ENCODE results near the gene KCNJ12.
"Not testable (repeated sequence)": the region's sequence is repeated elsewhere in the genome, so short reads cannot be mapped to it uniquely, and the experiment has no call there.

Gene KCNJ12

DNA sequence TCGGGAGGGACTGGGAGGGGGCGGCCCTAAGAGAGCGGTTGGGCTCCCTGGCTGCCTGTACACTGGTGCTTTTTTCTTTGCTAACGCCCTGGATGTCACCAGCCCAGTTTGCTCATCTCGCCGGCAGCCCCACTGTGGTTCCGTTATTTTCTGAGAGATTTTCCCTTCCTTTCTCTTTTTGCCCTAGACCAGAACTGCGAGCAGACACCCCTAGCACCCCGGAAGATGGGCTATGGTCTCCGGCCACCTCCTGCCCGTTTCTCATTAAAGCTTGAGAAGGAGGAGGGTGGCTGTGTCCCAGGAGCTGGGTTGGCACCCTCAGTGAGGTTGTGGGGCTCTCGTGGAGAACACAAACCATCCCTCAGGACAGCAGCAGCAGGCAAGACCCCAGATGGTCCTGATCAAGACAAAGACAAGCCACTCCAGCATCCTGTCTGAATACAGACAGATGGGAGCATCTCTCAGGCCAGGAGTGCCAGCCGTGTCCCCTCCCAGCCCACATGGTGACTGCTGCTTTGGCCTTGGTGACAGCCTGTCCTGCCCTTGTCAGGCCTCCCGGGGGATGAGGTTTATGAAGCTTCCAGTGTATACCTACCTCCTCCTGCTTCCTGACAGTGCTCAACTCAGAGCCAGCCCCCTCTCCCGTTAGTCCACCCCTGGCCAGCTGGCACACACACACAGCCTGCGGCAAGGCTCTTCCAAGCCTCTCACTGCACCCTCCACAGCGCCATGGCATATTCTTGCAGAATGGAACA is 77.2 kb downstream of the KCNJ12 start:
- DNase-seq, result no peak

DNA sequence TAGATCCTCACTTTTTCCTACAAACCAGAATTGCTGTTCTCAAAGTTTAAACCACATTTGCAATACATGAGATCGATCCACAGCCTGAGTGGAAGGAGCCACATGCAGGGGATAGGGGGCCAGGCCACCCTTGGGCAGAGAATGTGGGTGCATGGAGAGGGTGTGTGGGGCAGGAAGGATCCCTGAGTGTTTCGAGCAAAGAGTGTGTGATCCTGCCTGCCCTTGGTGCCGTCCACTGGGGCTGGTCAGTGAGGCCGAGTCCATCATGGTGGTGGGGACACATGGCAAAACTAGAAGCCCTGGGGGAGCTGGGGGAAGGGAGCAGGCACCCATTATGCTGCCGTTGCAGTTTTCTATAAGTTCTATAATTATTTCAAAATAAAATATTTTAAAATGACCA is 77.8 kb downstream of the KCNJ12 start:
- DNase-seq, result not testable (repeated sequence)

- no peak for DNase-seq
Observed at GRCh38 chr17:21454441-21454840, 78.3 kb downstream of the KCNJ12 start.

DNA sequence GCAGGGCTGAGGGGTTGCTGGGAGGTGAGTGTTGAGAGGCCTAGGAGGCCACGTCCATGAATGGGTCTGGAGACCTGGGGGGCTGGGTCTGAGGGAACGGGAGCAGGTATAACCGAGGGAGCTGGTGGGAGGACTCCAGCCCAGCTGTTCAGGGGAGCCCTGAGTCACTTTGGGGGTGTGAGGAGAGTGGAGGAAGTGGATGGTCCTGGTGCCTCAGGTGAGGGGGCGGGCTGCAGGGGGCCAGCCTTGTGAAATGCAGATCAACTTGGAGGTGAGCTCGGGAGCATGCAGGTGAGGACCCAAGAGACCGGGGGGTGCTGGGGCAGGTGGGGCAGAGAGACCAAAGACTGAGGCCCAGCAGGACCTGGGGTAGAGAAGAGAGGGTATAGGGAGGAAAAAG is 79.6 kb downstream of the KCNJ12 start:
- DNase-seq, result no peak

DNA sequence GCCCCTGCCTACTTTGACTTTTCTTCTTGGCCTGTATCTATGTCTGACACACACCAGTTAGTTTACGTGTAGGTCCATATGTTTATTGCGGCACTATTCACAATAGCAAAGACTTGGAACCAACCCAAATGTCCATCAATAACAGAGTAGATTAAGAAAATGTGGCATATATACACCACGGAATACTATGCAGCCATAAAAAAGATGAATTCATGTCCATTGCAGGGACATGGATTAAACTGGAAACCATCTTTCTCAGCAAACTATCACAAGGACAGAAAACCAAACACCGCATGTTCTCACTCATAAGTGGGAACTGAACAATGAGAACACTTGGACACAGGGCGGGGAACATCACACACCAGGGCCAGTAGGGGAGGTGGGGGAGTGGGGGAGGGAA is 80.3 kb downstream of the KCNJ12 start:
- DNase-seq, result not testable (repeated sequence)

GRCh38 chr17:21457051-21458026 is 81.2 kb downstream of the KCNJ12 start:
- peak; percentile 75 to 86 (median 82) for DNase-seq

DNA sequence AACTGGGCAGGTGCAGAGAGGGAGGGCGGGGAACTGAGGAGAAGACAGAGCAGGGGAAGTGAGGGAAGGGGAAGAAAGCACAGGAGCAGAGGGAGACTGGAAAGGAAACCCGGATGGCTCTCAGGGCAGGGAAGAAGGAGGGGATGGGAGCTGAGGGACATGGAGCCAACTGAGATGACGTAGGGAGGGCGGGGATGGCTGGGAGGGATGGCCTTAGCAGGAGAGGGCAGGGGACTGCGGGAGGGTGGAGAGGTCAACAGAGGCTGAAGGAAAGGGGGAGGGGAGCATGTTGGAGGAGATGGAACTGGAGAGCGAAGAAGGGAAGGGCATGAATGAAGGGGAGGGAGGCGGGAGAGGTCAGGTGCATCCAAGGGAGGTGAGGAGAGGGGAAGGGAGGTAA is 81.9 kb downstream of the KCNJ12 start:
- no peak for DNase-seq

DNA sequence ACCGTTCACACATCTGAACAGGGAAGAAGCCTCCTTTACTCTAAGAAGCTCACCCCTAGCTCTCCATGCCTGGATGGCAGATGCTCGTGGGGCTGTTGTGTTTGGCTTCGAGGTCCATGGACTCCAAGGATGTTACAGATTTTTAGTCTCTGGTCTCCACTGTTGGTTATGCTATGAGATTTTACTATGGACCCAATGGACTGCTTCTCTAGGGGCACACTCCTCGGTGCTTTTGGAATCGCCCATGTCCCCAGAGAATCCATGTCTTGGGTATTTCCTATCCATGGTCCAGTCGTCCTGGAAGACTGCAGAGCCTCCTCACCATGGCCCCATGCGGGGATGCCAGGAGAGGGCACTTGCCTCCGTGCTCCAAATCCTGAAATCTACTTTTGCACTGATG is 83.4 kb downstream of the KCNJ12 start:
- DNase-seq, result no peak

DNA sequence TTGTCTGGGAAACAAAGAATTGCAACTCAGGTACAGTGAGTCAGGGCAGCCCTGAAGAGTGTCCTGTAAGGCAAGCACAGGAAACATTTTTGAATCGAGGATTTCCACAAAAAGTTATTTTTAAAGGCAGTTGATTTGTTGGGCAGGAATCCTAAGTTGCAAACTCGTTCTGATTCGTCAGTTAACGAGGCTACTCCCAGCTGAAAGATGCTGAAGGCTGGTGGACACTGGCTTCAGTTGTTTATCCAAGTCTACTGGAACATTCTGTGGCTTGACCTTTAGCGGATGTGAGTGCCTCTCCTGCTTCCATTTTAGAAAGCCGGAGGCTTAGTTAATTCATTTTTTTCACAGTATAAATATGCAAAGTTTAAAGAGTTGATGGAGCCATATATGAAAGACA is 84.2 kb downstream of the KCNJ12 start:
- no peak for DNase-seq

DNA sequence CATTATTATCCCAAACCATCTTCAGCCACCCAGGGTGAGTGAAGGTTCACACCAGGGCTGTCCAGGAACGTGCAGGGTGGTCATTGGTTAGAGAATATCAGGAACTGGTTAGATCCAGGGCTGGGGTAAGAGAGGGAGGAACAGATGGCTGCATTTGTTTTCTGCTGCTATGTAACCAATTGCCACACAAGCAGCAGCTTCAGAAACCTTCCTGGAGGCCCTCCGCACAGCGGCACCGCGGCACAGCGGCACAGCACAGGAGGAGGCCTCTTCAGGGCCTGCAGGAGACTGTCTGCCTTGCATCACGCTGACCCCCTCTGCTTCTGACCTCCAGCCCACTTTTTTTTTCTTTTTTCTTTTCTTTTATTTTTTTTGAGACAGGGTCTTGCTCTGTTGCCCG is 86.1 kb downstream of the KCNJ12 start:
- no peak for DNase-seq

DNA sequence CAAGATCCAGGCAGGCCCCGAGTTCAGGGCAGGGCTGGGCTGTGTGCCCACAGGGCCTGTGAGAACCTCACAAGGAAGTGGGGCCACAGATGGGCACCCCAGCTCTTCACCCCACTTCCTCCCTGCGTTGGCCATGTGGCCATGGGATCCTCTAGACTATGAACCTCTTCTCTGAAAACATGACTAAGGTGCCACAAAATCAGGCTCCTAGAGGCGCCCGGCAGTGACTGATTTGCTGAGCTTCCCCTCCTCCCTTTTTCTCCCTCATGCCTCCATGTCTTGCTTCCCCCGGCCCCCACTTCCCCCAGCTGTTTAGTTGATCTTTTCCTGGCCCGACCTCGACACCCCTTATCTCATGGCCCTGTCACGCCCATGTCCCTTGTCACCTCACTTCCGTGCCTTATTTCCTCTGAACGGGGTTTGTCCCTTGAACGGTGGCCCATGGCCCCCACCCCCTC is 87.1 kb downstream of the KCNJ12 start:
- DNase-seq, result no peak

DNA sequence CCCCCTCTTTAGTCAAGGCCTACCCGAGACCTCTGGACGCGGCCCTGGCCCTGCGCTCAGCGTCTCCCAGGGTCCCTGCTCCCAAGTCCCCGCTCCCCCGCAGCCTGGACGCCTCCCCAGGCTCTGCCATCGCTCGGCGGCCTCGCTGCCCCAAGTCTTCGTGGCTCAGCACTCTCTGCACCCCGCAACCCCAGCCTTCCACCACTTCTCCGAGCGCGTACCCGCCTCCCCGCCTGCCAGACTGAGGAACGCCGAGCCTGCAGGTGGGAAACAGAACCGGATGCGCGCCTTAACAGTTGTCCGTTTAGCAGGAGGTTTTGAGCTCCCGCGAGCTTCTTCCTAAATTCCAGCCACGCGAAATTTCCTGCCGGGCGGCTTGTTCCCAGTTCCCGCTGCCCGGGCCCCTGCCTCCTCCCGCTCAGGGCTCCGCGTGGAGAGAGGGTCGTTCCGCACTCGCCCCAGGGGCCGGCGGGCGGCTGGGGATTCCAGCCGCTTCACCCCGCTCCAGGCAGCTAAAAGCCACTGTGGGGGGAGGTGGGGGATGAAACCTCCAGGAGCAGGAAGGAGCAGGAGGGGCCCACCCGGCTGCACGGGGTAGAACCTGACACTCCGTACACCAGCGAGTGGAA is 87.7 kb downstream of the KCNJ12 start:
- no peak for DNase-seq

GRCh38 chr17:21464611-21465021 is 88.5 kb downstream of the KCNJ12 start:
- DNase-seq, result no peak

GRCh38 chr17:21466550-21466949 is 90.4 kb downstream of the KCNJ12 start:
- no peak for DNase-seq

GRCh38 chr17:21467196-21467595 is 91.0 kb downstream of the KCNJ12 start:
- DNase-seq, result no peak

GRCh38 chr17:21467739-21468490 is 91.8 kb downstream of the KCNJ12 start:
- no peak for DNase-seq

Measured in T-helper 1 cell (primary cell).